Urinary bladder (tissue), 4 donors: ENCODE measurements around the gene TRIM38. TPM values are rescaled to one million over a fixed set of nuclear protein-coding genes. Genes with fewer than 3 reads are reported as not detected.

Experiments used
- DNase-seq: peaks from one replicate; pipeline ENCODE4 v3.0.0-alpha.2; 2015; ENCODE audit errors: extremely low spot score
- H3K27ac ChIP-seq: one replicate; pipeline ENCODE4 v1.5.1; 2013; ENCODE audit warnings: low read depth, mild to moderate bottlenecking, moderate library complexity
- H3K36me3 ChIP-seq: one replicate; pipeline ENCODE4 v1.6.1; 2013; ENCODE audit warnings: mild to moderate bottlenecking, moderate library complexity; ENCODE audit not compliant: insufficient read depth
- H3K4me1 ChIP-seq: one replicate; pipeline ENCODE4 v1.6.1; 2013; ENCODE audit warnings: mild to moderate bottlenecking, moderate library complexity; ENCODE audit not compliant: insufficient read depth
- H3K4me3 ChIP-seq: one replicate; pipeline ENCODE4 v1.5.1; 2013; ENCODE audit warnings: low read depth, low read length
- WGBS: extraction: QIAGEN DNeasy Blood & Tissue Kit; methylation state at CpG from one replicate; pipeline ENCODE4 v1.1.7; 2013; 5-methylcytosine and 5-hydroxymethylcytosine counted together
- polyA plus RNA-seq: library from polyadenylated mRNA; stranded (reverse); fragments of 200-250 nt; gene quantifications from one replicate; pipeline ENCODE4 v1.2.3, GENCODE V29; 2013
- small RNA-seq: library from RNA; depleted of rRNA; stranded (forward); fragments of <200 nt; gene quantifications from one replicate; pipeline ENCODE3, GENCODE V24; 2014
- total RNA-seq: library from RNA; depleted of rRNA; stranded (reverse); fragments of >200 nt; gene quantifications from one replicate; pipeline ENCODE4 v1.2.3, GENCODE V29; 2014
- donor health status: healthy with polysubstance abuse.
- donor health status: healthy.

Gene TRIM38
- total and polyA plus RNA-seq, 2 donors, result 4.6 to 13.4 TPM

DNA sequence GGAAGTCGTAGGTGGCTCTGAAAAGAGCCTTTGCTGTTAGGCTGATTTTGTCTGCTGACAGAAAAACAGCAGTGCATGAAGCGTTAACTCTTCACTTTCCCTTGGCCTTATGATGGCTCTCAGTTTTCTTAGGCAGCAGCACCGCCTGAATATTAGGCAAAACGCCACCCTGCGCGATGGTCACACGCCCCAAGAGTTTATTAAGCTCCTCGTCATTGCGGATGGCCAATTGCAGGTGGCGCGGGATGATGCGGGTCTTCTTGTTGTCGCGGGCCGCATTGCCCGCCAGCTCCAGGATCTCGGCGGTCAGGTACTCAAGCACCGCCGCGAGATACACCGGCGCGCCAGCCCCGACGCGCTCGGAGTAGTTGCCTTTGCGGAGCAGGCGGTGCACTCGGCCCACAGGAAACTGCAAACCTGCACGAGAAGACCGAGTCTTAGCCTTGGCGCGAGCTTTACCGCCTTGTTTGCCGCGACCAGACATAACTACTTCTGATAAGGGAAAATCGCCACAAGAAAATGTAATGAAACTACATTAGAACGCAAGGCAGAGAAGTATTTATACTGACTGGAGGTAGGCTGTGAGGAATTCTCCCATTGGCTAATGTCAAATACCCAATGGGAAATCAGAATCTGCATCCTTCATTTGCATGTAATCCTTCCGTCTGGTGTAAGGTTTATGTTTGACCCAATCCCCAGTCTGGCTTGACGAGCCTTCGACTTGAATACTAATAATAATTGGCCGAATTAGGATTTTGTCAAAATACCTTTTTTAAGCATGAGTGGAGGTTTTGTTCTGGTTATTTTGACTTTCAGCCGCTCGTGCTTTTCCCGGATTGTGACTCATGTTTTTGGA, 70.7 kb downstream of the TRIM38 start:
- DNase-seq, result peak; percentile 95
- peak overlapping the region; percentile 43 for H3K27ac ChIP-seq
- peaks cover 2% of the 10 kb centered on the region for H3K36me3 ChIP-seq
- no peaks in the 10 kb centered on the region for H3K4me1 ChIP-seq
- WGBS, result under 1% methylated on average over 47 of the region's 47 CpGs
- peak overlapping the region; percentile 19 for H3K4me3 ChIP-seq

DNA sequence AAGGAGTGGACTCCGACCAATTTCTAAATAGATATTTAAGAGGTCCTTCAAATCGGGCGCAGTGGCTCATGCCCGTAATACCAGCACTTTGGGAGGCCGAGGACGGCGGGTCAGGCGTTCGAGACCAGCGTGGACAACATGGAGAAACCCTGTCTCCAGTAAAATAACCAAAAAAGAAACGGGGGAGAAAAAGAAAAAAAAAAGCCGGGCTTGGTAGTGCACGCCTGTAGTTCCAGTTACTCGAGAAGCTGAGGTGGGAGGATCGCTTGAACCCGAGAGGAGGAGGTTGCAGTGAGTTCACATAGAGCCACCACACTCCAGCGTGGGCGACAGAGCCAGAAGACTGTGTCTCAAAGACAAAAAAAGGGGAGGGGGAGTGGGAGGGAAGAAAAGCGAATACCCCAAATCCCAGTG, 71.3 kb downstream of the TRIM38 start:
- WGBS, result 5% methylated on average over 19 of the region's 19 CpGs
- DNase-seq, result no peak
- Histone ChIP-seq H3K27ac (peak overlapping the region; percentile 53), H3K4me3 (no peak overlapping the region), H3K36me3 (peaks cover 2% of the 10 kb centered on the region), H3K4me1 (no peaks in the 10 kb centered on the region)

DNA sequence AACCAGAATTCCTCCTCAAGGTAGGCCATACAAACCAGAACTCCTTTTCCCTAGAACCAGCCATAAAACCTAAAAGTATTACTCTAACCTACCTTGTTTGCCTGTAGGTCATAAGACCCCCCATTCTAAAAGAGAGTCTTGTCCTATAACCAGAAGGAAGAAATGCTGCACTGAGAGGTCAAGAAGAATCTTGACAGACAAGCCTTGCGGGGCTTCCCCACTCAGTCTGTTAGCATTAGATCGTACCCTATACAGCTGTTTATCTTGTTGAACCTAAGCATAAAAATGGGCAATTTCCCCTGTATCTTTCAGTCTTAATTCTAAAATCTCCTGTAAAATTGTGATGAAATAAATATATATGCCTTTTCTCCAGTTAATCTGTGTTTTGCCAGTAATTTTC, 72.3 kb downstream of the TRIM38 start:
- no peak for DNase-seq
- WGBS, result 98% methylated on average over 2 of the region's 2 CpGs
- Histone ChIP-seq H3K4me3 (no peak overlapping the region), H3K27ac (no peak overlapping the region), H3K36me3 (peaks cover 2% of the 10 kb centered on the region), H3K4me1 (no peaks in the 10 kb centered on the region)

Small RNAs within 50 kb of the gene (small RNA-seq; reads per million reads assigned to genes)
- 0.12 reads per million for gene HIST1H1PS2

Other genes with a start within 250 kb of the TRIM38 start
- gene SLC17A4, start 208.1 kb upstream of the TRIM38 start, total RNA-seq, result not detected
- gene SLC17A4, start 208.1 kb upstream of the TRIM38 start, polyA plus RNA-seq, result 0.01 TPM
- gene SLC17A1, start 130.8 kb upstream of the TRIM38 start, total RNA-seq, result not detected
- gene SLC17A1, start 130.8 kb upstream of the TRIM38 start, polyA plus RNA-seq, result not detected
- not detected for gene SLC17A3, start 88.6 kb upstream of the TRIM38 start, total RNA-seq
- not detected for gene SLC17A3, start 88.6 kb upstream of the TRIM38 start, polyA plus RNA-seq
- gene SLC17A2, start 32.1 kb upstream of the TRIM38 start, total RNA-seq, result 0.11 TPM
- gene SLC17A2, start 32.1 kb upstream of the TRIM38 start, polyA plus RNA-seq, result 0.04 TPM
- gene HFE, start 124.6 kb downstream of the TRIM38 start, total RNA-seq, result 7.3 TPM
- 9.4 TPM for gene HFE, start 124.6 kb downstream of the TRIM38 start, polyA plus RNA-seq